HL-60 (cell line): ENCODE results near the gene PPCDC.

ENCODE experiments used
- DNase-seq, 2 experiments: peaks; one replicate each; pipeline ENCODE4 v3.0.0-alpha.2; 2010 to 2020; ENCODE audit warnings: low read depth in 1 of 2, low spot score in 1 of 2
- H3K27ac ChIP-seq: fragments of 250-450 bp; sonication (Bioruptor Pico); replicated peaks from 2 replicates; pipeline ENCODE4 v1.5.1; 2020; ENCODE audit warnings: mild to moderate bottlenecking, moderate library complexity
- H3K27me3 ChIP-seq: fragments of 250-450 bp; sonication (Bioruptor Pico); 2 replicates; pipeline ENCODE4 v1.5.1; 2021; ENCODE audit warnings: mild to moderate bottlenecking, moderate library complexity; ENCODE audit not compliant: insufficient read depth, poor library complexity, severe bottlenecking
- H3K4me3 ChIP-seq: replicated peaks from 2 replicates; pipeline ENCODE4 v1.5.1; 2011; ENCODE audit warnings: mild to moderate bottlenecking, control low read depth, low read length; ENCODE audit not compliant: insufficient read depth
- GABPA ChIP-seq: IDR thresholded peaks from 2 replicates; pipeline ENCODE4 v1.6.1; 2012; ENCODE audit warnings: low read depth
- POLR2AphosphoS5 ChIP-seq: IDR thresholded peaks from 2 replicates; pipeline ENCODE4 v1.6.1; 2012; ENCODE audit warnings: low read depth
- REST ChIP-seq: IDR thresholded peaks from 2 replicates; pipeline ENCODE4 v1.6.1; 2012; ENCODE audit warnings: low read depth; ENCODE audit not compliant: insufficient replicate concordance
- SPI1 ChIP-seq: IDR thresholded peaks from 2 replicates; pipeline ENCODE4 v1.6.1; 2012; ENCODE audit warnings: low read depth, mild to moderate bottlenecking, borderline replicate concordance
- TF ChIP-seq, protein P1 (sequence below): IDR thresholded peaks from one replicate; pipeline ENCODE4 v1.5.1; 2011; ENCODE audit warnings: low read length, control low read depth, inconsistent platforms; ENCODE audit not compliant: insufficient read depth

The PPCDC gene

GRCh38 chr15:75051711-75052110, 28.3 kb downstream of the PPCDC start:
- no peak overlapping the region for H3K27ac ChIP-seq
- DNase-seq, result no peak
- TF ChIP-seq SPI1, result no peak
- TF ChIP-seq POLR2AphosphoS5, result no peak
- no peak for TF ChIP-seq REST
- TF ChIP-seq, protein P1, sequence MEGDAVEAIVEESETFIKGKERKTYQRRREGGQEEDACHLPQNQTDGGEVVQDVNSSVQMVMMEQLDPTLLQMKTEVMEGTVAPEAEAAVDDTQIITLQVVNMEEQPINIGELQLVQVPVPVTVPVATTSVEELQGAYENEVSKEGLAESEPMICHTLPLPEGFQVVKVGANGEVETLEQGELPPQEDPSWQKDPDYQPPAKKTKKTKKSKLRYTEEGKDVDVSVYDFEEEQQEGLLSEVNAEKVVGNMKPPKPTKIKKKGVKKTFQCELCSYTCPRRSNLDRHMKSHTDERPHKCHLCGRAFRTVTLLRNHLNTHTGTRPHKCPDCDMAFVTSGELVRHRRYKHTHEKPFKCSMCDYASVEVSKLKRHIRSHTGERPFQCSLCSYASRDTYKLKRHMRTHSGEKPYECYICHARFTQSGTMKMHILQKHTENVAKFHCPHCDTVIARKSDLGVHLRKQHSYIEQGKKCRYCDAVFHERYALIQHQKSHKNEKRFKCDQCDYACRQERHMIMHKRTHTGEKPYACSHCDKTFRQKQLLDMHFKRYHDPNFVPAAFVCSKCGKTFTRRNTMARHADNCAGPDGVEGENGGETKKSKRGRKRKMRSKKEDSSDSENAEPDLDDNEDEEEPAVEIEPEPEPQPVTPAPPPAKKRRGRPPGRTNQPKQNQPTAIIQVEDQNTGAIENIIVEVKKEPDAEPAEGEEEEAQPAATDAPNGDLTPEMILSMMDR, result no peak
- TF ChIP-seq GABPA, result no peak
- H3K4me3 ChIP-seq, result no peak overlapping the region
- no peaks in the 10 kb centered on the region for H3K27me3 ChIP-seq

GRCh38 chr15:75052972-75053747, 29.8 kb downstream of the PPCDC start:
- TF ChIP-seq GABPA (no peak), REST (no peak), SPI1 (no peak), POLR2AphosphoS5 (no peak)
- TF ChIP-seq, protein P1, result no peak
- no peak overlapping the region for H3K27ac ChIP-seq
- H3K4me3 ChIP-seq, result no peak overlapping the region
- no peaks in the 10 kb centered on the region for H3K27me3 ChIP-seq
- no peak for DNase-seq

DNA sequence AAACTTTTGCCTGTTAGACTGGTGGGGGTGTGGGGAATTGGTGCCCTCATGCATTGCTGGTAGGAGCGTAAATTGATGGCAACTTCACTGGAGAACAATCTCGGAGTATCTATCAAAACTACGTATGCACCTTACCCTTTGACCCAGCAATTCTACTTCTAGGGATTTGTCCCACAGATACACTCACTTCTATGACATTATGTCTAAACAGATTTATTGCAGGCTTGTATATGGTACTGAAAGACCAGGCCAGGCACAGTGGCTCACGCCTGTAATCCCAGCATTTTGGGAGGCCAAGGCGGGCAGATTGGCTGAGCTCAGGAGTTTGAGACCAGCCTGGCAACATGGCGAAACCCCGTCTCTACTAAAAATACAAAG, 30.3 kb downstream of the PPCDC start:
- no peak overlapping the region for H3K4me3 ChIP-seq
- H3K27me3 ChIP-seq, result no peaks in the 10 kb centered on the region
- no peak for DNase-seq
- no peak overlapping the region for H3K27ac ChIP-seq
- TF ChIP-seq SPI1, result no peak
- TF ChIP-seq POLR2AphosphoS5, result no peak
- TF ChIP-seq, protein P1, result no peak
- TF ChIP-seq GABPA, result no peak
- TF ChIP-seq REST, result no peak
